ENCODE measurements around the gene PFKFB4.

DNA sequence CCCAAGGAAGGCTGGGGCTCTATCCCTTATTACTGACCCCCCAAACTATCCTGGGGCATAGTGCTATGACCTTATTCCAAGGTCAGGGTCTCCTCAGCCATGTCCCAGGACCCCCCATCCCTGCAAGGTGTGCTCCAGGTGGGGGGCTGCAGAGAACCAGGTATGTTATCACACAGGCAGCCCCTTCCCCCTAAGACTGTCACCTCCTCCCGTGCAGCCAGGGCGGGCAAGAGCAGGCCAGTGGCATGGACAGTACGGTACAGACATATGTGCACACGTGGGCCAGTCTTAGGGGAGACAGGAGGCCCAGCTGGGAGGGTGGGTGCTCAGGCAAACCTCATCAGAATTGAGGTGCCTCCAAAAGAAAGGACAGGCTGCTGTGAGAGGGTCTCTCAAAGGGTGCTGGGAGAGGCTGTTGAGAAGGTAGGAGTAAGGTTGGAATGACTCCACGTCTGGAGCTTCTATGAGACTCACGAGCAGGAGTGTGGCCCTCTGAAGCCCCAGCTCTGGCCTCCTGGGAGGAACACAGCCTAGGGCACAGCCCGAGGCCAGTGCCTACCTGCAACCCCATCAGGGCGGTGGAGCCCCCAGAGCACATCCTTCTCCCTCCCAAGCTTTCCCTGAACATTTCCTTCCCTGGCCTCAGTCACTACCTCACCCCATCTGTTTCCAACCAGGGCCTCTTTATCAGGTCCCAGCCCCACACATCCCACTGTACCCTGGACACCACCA, 40.2 kb upstream of the PFKFB4 start:
- TF ChIP-seq, protein P1, sequence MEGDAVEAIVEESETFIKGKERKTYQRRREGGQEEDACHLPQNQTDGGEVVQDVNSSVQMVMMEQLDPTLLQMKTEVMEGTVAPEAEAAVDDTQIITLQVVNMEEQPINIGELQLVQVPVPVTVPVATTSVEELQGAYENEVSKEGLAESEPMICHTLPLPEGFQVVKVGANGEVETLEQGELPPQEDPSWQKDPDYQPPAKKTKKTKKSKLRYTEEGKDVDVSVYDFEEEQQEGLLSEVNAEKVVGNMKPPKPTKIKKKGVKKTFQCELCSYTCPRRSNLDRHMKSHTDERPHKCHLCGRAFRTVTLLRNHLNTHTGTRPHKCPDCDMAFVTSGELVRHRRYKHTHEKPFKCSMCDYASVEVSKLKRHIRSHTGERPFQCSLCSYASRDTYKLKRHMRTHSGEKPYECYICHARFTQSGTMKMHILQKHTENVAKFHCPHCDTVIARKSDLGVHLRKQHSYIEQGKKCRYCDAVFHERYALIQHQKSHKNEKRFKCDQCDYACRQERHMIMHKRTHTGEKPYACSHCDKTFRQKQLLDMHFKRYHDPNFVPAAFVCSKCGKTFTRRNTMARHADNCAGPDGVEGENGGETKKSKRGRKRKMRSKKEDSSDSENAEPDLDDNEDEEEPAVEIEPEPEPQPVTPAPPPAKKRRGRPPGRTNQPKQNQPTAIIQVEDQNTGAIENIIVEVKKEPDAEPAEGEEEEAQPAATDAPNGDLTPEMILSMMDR (conservative IDR thresholded peaks at IDR 0.05; ENCODE audit: low read depth, low read length) = no peak
- TF ChIP-seq POLR2A (IDR thresholded peaks at IDR 0.05; ENCODE audit: low read depth, low read length) (no peak), CHD1 (IDR thresholded peaks at IDR 0.05; ENCODE audit: low read depth, low read length) (no peak), NFE2L2 (IDR thresholded peaks at IDR 0.05; ENCODE audit: low read depth, low read length) (no peak)
